Measurements from ENCODE around the gene CPT2. TPM values are rescaled to one million over a fixed set of nuclear protein-coding genes. Genes with fewer than 3 reads are reported as not detected.

CPT2 gene
- total RNA-seq, 6 donors from 2014 or later, result 16.8 to 39.2 (median 27.6) TPM

DNA sequence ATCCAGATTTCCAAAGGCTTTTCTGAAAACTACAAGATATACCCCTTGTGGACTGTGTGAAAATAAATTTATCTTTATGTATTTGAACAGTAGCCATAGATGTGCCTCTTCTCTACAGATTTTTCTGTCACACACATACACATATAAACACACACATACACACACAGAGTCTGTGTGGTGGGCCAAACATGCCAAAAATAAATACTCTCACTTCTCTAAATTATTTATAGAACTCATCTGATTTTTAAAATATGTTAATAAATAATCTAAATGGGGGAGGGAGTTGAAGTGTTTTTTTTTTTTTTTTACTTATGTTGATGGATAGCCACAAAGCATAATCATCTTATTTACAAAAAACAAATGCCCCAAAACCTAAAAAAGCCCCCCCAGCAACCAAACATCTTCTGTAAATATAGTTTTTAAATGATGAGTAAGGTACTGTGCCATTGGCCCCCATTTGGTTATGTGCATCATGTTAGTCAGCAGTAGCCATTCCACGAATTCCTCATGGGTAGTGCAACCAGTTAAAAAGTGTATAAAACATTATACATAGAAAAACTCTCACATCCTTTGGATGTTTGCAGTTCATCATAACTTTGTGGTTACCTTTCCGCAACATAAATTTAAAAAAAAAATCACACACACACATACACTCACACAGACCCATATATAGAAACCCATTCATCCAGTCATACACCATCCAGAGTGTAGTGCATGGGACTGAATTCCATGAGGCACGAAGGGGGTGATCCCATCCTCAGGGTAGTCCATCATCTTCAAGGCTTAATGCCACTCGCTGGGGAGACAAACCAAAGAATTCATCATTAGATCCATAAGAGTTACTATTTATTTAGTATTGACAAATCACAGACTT, 49.9 kb downstream of the CPT2 start:
- no peak for TF ChIP-seq POLR2AphosphoS5 (IDR thresholded peaks at IDR 0.05)
- Histone ChIP-seq H3K27ac (no peak overlapping the region), H3K36me3 (no peaks in the 10 kb centered on the region), H3K27me3 (no peaks in the 10 kb centered on the region), H3K4me3 (no peak overlapping the region), H3K9me3 (no peaks in the 10 kb centered on the region), H3K4me1 (no peaks in the 10 kb centered on the region)
- 82 to 93% methylated on average over 4 of the region's 4 CpGs for WGBS, 2 donors
- DNase-seq (no peak), ATAC-seq (ENCODE audit: low FRiP score in 2 of 2) (no peak)

DNA sequence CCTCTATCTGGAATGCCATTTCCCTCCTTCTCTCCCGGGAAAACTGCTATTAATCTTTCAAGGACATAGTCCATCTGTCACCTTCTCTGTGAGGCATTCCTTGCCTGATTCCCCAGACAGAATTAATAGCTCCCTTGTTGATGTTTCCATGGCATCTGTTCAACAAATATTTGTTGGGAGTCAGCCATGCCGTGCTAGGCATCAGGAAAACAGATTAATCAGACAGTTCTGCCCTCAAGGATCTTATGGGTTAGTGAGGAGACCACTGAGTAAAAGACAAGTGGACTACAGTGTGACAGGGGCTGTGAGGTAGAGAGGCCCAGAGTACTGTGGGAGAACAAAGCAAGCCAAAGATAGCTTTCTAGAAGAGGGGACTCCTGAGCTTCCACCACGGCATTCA, 53.1 kb downstream of the CPT2 start:
- WGBS, 2 donors, result 69 to 72% methylated on average over 3 of the region's 3 CpGs
- ATAC-seq (ENCODE audit: low FRiP score in 2 of 2), result no peak

DNA sequence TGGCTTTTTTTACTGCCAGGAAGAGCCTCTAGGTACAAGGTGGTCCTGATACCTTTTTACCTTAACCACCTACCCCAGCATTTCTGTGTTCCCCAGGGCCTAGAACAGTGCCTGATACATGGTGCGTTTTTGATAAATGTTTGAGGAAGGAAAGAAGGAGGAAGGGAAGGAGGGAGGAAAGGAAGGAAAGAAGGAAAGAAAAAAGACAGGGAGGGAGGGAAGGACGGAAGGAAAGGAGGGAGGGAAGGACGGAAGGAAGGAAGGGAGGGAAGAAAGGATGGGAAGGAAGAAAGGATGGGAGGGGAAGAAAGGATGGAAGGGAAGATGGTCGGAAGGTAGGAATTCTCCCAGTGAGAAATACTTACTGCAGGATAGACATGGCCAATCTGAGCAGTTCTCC, 53.7 kb downstream of the CPT2 start:
- DNase-seq (no peak), ATAC-seq (ENCODE audit: low FRiP score in 2 of 2) (no peak)
- WGBS, 2 donors, result 79 to 87% methylated on average over 4 of the region's 4 CpGs
- TF ChIP-seq, protein P1, sequence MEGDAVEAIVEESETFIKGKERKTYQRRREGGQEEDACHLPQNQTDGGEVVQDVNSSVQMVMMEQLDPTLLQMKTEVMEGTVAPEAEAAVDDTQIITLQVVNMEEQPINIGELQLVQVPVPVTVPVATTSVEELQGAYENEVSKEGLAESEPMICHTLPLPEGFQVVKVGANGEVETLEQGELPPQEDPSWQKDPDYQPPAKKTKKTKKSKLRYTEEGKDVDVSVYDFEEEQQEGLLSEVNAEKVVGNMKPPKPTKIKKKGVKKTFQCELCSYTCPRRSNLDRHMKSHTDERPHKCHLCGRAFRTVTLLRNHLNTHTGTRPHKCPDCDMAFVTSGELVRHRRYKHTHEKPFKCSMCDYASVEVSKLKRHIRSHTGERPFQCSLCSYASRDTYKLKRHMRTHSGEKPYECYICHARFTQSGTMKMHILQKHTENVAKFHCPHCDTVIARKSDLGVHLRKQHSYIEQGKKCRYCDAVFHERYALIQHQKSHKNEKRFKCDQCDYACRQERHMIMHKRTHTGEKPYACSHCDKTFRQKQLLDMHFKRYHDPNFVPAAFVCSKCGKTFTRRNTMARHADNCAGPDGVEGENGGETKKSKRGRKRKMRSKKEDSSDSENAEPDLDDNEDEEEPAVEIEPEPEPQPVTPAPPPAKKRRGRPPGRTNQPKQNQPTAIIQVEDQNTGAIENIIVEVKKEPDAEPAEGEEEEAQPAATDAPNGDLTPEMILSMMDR (IDR thresholded peaks at IDR 0.05), result no peak
- Histone ChIP-seq H3K36me3 (peaks cover 0 to 4% (median 0%) of the 10 kb centered on the region in 4 donors), H3K27ac (no peak overlapping the region), H3K4me1 (no peaks in the 10 kb centered on the region), H3K4me3 (no peak overlapping the region), H3K27me3 (no peaks in the 10 kb centered on the region), H3K9me3 (no peaks in the 10 kb centered on the region)

More for the DNA sequence above, 53.1 kb downstream of the CPT2 start:
- Histone ChIP-seq H3K36me3 (peaks cover 0 to 4% (median 0%) of the 10 kb centered on the region in 4 donors), H3K4me1 (no peaks in the 10 kb centered on the region), H3K27me3 (no peaks in the 10 kb centered on the region), H3K4me3 (no peak overlapping the region), H3K27ac (no peak overlapping the region), H3K9me3 (no peaks in the 10 kb centered on the region)
- TF ChIP-seq, protein P1 (IDR thresholded peaks at IDR 0.05), result no peak
- TF ChIP-seq POLR2A (IDR thresholded peaks at IDR 0.05), result no peak
- no peak for TF ChIP-seq POLR2AphosphoS5 (IDR thresholded peaks at IDR 0.05)
- TF ChIP-seq EP300 (IDR thresholded peaks at IDR 0.05), result no peak
- no peak for DNase-seq

DNA sequence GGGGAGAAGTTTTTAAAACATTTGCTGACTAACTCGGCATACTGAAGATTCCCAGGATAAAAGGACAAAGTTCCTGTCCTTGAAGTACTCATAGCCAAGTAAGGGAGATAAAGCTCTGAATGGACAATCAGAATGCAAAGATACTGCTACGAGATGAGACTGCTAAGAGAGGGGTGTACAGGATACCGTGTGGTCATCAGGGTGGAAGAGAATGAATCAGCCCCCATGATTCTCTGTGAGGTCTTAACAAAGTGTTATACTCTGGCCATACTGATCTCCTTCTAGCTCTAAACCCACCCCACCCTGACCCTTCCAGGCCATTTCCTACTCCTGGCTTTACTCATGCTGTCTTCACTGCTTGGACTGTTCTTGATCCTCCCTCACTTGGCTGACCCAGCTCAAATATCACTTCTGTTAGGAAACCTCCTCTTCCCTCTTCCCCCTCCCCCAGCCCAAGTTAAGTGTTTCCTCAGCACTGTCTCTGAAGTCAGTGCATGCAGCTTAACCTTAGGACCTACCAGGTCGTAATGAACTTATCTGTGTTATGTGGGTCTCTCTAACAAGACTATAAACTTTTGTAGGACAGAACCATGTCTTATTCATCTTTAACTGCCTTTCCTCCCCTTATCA, 57.5 kb downstream of the CPT2 start:
- no peaks in the 10 kb centered on the region for H3K27me3 ChIP-seq
- H3K27ac ChIP-seq, result no peak overlapping the region
- TF ChIP-seq POLR2AphosphoS5 (IDR thresholded peaks at IDR 0.05) (no peak), EP300 (IDR thresholded peaks at IDR 0.05) (no peak), POLR2A (IDR thresholded peaks at IDR 0.05) (no peak)
- TF ChIP-seq, protein P1 (IDR thresholded peaks at IDR 0.05), result no peak
- H3K4me3 ChIP-seq, result no peak overlapping the region
- ATAC-seq (ENCODE audit: low FRiP score in 2 of 2) (no peak), DNase-seq (no peak)
- peaks cover 0 to 4% (median 0%) of the 10 kb centered on the region in 4 donors for H3K36me3 ChIP-seq
- H3K9me3 ChIP-seq, result no peaks in the 10 kb centered on the region
- 86 to 89% methylated on average over 4 of the region's 4 CpGs for WGBS, 2 donors
- no peaks in the 10 kb centered on the region for H3K4me1 ChIP-seq

DNA sequence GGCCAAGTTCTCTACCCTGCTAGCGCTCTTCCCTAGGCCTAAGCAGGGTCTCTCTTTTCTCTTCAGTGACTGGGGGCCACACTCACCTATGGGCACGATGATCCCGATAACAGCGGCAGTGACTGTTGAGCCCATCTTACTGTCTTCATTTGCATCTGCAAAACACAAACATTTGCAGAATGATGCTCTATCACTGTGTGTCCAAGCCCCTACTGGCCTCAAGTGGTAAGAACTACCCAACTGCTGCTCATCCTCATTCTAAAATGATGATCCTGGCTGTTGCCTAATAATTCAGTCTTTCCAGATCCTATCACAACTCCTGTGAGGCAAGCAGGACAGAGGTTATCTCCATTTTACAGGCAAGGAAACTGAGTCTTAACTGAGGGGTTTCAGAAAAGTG, 58.4 kb downstream of the CPT2 start:
- TF ChIP-seq POLR2AphosphoS5 (IDR thresholded peaks at IDR 0.05) (no peak), POLR2A (IDR thresholded peaks at IDR 0.05) (no peak), EP300 (IDR thresholded peaks at IDR 0.05) (no peak)
- TF ChIP-seq, protein P1 (IDR thresholded peaks at IDR 0.05), result no peak
- no peak for ATAC-seq (ENCODE audit: low FRiP score in 2 of 2)
- DNase-seq, result no peak
- H3K4me3 ChIP-seq, result no peak overlapping the region
- H3K4me1 ChIP-seq, result no peaks in the 10 kb centered on the region
- H3K27ac ChIP-seq, result no peak overlapping the region
- no peaks in the 10 kb centered on the region for H3K27me3 ChIP-seq
- peaks cover 0 to 4% (median 0%) of the 10 kb centered on the region in 4 donors for H3K36me3 ChIP-seq
- WGBS, 2 donors, result 92 to 100% methylated on average over 4 of the region's 4 CpGs
- no peaks in the 10 kb centered on the region for H3K9me3 ChIP-seq
